ENCODE measurements around the gene PLA2G10. TPM values are rescaled to one million over a fixed set of nuclear protein-coding genes. Genes with fewer than 3 reads are reported as not detected.

Gene PLA2G10
- total RNA-seq, 4 donors from 2014 or later, result not detected

DNA sequence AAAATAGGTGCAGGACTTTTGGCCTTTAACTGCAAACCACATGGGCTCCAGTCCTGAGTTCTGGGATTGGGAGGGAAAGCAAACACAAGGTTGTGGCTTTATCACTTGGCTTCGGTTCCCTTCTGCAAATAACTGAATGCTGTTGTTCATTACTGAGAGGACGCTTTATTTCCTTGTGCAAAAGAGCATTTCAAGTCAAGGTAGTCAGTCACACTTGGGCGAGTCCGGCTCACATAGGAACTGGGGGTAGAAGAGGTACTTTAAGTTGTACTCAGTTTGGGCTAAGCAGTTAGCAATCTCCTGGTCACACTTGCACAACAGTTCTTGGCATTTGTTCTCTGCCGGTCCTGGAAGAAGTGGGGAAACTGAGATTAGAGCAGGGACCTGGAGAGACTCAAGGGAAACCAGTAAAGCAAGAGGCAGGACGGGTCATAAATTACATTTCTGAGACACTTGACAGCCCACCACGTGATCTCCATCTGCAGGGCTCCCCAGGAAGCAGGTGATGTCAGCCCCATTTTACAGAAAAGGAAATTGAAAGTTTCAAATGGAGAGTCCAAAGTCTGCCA lies 21.6 kb downstream of the PLA2G10 start:
- DNase-seq (ENCODE audit: low spot score in 2 of 2), result no peak
- TF ChIP-seq, protein P1, sequence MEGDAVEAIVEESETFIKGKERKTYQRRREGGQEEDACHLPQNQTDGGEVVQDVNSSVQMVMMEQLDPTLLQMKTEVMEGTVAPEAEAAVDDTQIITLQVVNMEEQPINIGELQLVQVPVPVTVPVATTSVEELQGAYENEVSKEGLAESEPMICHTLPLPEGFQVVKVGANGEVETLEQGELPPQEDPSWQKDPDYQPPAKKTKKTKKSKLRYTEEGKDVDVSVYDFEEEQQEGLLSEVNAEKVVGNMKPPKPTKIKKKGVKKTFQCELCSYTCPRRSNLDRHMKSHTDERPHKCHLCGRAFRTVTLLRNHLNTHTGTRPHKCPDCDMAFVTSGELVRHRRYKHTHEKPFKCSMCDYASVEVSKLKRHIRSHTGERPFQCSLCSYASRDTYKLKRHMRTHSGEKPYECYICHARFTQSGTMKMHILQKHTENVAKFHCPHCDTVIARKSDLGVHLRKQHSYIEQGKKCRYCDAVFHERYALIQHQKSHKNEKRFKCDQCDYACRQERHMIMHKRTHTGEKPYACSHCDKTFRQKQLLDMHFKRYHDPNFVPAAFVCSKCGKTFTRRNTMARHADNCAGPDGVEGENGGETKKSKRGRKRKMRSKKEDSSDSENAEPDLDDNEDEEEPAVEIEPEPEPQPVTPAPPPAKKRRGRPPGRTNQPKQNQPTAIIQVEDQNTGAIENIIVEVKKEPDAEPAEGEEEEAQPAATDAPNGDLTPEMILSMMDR (IDR thresholded peaks at IDR 0.05), result no peak
- TF ChIP-seq POLR2A (IDR thresholded peaks at IDR 0.05), result no peak
- intact Hi-C loops (cut with DNase I; ENCODE audit: low total_unique reads), result no loop called here
- WGBS, 2 donors, result 60 to 68% methylated on average over 7 of the region's 7 CpGs
- no peak overlapping the region for H3K4me3 ChIP-seq (ENCODE audit: low read depth, poor library complexity, severe bottlenecking)

DNA sequence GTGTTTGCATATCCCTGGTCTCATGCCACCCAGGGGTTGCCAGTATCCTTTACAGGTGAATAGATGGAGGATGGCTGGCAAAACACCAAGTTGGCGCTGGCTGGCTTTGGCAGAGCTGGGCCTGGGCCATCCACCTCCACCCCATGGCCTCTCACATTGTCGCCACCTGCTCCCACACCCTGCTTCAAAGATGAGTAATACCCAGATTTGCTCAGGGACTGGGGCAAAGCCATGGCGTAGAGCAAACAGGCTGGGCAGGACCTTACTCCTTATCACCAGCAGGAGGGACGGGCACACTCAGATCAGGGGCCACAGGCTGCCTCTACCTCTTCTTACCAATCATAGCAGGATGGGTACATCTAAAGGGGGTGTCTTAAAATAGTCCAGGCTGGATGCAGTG lies 24.3 kb downstream of the PLA2G10 start:
- H3K4me3 ChIP-seq (ENCODE audit: low read depth, poor library complexity, severe bottlenecking), result no peak overlapping the region
- 66 to 74% methylated on average over 4 of the region's 4 CpGs for WGBS, 2 donors
- DNase-seq (ENCODE audit: low spot score in 2 of 2), result peak in 1 of 2 donors; percentile 16
- intact Hi-C loops (cut with DNase I; ENCODE audit: low total_unique reads), result no loop called here
- TF ChIP-seq, protein P1 (IDR thresholded peaks at IDR 0.05), result no peak
- no peak for TF ChIP-seq POLR2A (IDR thresholded peaks at IDR 0.05)

DNA sequence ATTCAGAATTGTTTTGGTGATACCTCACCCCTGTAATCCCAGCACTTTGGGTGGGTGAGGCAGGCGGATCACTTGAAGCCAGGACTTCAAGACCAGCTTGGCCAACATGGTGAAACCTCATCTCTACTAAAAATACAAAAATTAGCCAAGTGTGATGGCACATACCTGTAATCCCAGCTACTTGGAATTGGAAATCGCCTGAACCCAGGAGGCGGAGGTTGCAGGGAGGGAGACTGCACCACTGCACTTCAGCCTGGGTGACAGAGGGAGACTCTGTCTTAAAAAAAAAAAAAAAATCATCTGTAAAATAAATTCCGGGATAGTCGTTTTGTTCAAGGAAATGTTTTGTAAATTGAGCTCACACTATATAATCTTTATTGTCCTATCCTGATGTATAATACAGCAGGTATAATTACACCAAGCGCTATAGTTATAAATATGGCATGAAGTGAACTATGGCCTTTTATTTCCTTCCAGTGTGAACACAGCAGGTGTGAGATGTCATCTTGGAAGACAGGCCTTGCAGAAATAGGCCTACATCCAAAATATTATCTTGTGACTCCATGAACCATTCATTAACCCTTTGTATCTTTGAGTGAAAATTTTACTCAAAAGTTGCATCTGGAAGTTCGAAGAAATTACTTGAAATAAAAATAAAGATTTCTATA lies 25.4 kb downstream of the PLA2G10 start:
- DNase-seq (ENCODE audit: low spot score in 2 of 2), result no peak
- no peak overlapping the region for H3K4me3 ChIP-seq (ENCODE audit: low read depth, poor library complexity, severe bottlenecking)
- TF ChIP-seq, protein P1 (IDR thresholded peaks at IDR 0.05), result no peak
- TF ChIP-seq POLR2A (IDR thresholded peaks at IDR 0.05), result no peak
- 82 to 85% methylated on average over 7 of the region's 7 CpGs for WGBS, 2 donors
- intact Hi-C loops (cut with DNase I; ENCODE audit: low total_unique reads), result no loop called here

DNA sequence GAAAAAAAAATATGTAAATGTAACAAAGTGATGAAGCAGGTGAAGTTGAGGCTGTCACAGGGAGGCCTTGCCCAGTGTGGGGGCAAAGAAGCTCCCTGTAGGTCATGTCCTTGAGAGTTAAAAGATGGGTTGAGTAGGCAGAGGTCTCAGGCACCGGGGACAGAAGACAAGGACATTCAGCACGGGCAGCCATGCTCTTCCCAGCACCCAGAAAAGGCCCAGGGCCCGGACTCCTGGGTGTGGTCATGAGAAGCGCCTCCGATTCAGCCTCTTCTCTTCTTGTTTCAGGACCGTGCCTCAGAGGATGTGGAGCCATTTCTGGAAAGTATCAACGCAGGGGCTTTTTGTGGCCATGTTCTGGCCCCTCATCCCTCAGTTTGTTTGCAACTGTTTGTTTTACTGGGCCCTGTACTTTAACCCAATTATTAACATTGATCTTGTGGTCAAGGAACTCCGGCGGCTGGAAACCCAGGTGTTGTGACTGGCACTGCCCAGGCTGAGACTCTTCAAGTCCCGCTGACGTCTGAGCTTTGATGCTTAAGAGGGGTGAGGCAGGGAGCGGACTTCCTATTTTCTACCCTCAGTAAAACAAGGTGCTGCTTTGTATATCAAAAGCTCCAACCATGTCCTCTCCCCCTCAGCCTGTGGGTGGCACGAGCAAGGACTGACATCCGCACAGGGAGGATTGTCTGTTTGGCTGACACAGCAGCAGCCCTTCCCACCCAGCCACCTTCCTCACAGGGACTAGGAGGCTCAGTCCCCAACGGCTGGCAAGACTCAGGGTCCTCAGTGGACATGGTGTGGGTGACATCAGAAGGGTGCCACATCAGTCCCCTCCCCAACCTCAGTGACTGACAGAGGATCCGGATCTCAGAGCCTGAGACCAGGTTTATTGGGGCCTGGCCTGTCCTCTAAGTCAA lies 26.5 kb downstream of the PLA2G10 start:
- WGBS, 2 donors, result 86 to 89% methylated on average over 16 of the region's 16 CpGs
- TF ChIP-seq, protein P1 (IDR thresholded peaks at IDR 0.05), result no peak
- no peak for TF ChIP-seq POLR2A (IDR thresholded peaks at IDR 0.05)
- no peak for DNase-seq (ENCODE audit: low spot score in 2 of 2)
- no peak overlapping the region for H3K4me3 ChIP-seq (ENCODE audit: low read depth, poor library complexity, severe bottlenecking)
- intact Hi-C loops (cut with DNase I; ENCODE audit: low total_unique reads), result no loop called here

DNA sequence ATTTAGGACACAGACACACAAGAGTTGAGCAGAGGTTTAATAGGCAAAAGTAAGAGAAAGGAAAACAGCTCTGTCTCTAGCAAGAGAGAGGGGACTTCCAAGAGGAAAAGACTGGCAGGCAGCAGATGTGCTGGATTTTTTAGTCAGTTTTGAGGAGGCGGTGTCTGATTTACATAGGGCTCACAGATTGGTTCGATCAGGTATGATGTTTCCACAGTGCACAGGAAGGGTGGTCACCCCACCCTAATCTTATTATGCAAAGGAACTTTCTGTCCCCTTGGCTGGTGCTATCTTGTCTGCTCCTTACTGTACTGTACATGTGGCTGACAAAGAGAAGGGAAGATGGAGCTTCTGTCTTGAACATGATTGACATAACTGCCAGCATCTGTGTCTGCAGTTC lies 36.0 kb downstream of the PLA2G10 start:
- TF ChIP-seq, protein P1 (IDR thresholded peaks at IDR 0.05), result no peak
- no peak for TF ChIP-seq POLR2A (IDR thresholded peaks at IDR 0.05)
- no peak overlapping the region for H3K4me3 ChIP-seq (ENCODE audit: low read depth, poor library complexity, severe bottlenecking)
- 54 to 90% methylated on average over 2 of the region's 2 CpGs for WGBS, 2 donors
- intact Hi-C loops (cut with DNase I; ENCODE audit: low total_unique reads), result no loop called here
- DNase-seq (ENCODE audit: low spot score in 2 of 2), result no peak
